Breast epithelium (tissue), 4 donors: ENCODE measurements around the gene CNTN2. TPM values are rescaled to one million over a fixed set of nuclear protein-coding genes. Genes with fewer than 3 reads are reported as not detected.

Experiments
- DNase-seq, 2 donors: peaks; one replicate each; pipeline ENCODE4 v3.0.0-alpha.2; 2019; ENCODE audit warnings: low spot score in 2 of 2
- H3K27ac ChIP-seq, 2 donors: fragments of 200-600 bp; sonication (generic) in 1 of 2; one replicate each; pipeline ENCODE4 v1.5.1; 2016 to 2019; ENCODE audit warnings: mild to moderate bottlenecking in 1 of 2
- H3K27me3 ChIP-seq, 2 donors: fragments of 200-600 bp; sonication (generic) in 1 of 2; one replicate each; pipeline versions ENCODE4 v1.5.1 to v1.6.0; 2017 to 2019; ENCODE audit warnings: control low read depth in 1 of 2, mild to moderate bottlenecking in 1 of 2
- H3K36me3 ChIP-seq: fragments of 200-600 bp; one replicate; pipeline ENCODE4 v1.5.1; 2019
- H3K4me1 ChIP-seq, 2 donors: fragments of 200-600 bp; sonication (generic); one replicate each; pipeline ENCODE4 v1.5.1; 2016 to 2019; ENCODE audit warnings: control low read depth in 1 of 2
- H3K4me3 ChIP-seq, 3 donors: fragments of 200-600 bp; sonication (generic); 1 replicate in 2 of 3; 2 replicates in 1 of 3; pipeline ENCODE4 v1.5.1; 2016 to 2019; ENCODE audit warnings: mild to moderate bottlenecking in 3 of 3, moderate library complexity in 2 of 3
- H3K9me3 ChIP-seq, 2 donors: fragments of 200-600 bp; sonication (generic) in 1 of 2; one replicate each; pipeline ENCODE4 v1.5.1; 2016 to 2019; ENCODE audit warnings: control low read depth in 1 of 2
- POLR2A ChIP-seq: fragments of 450-650 bp; IDR thresholded peaks from one replicate; pipeline ENCODE4 v1.6.1; 2016; ENCODE audit warnings: antibody characterized with exemption, mild to moderate bottlenecking, moderate library complexity
- POLR2AphosphoS5 ChIP-seq, 3 donors: sonication (generic); formaldehyde crosslinking; IDR thresholded peaks; one replicate each; pipeline ENCODE4 v1.6.1; 2017; ENCODE audit warnings: antibody characterized with exemption in 3 of 3
- intact Hi-C: fragments of 100-400 bp; cut with DNase I; formaldehyde crosslinking; loops from one replicate; pipeline ENCODE4 v1.15.1; 2023; ENCODE audit warnings: low total_unique reads
- total RNA-seq, 3 donors: library from RNA; depleted of rRNA; stranded (reverse); fragments of >200 nt; gene quantifications; one replicate each; pipeline ENCODE4 v1.1.0, GENCODE V29; 2016
- TF ChIP-seq, protein P1 (sequence below), 3 donors: fragments of 450-650 bp; IDR thresholded peaks; one replicate each; pipeline ENCODE4 v1.5.1; 2016 to 2017; ENCODE audit warnings: antibody characterized with exemption in 3 of 3, mild to moderate bottlenecking in 3 of 3, moderate library complexity in 3 of 3

CNTN2 gene, protein sequence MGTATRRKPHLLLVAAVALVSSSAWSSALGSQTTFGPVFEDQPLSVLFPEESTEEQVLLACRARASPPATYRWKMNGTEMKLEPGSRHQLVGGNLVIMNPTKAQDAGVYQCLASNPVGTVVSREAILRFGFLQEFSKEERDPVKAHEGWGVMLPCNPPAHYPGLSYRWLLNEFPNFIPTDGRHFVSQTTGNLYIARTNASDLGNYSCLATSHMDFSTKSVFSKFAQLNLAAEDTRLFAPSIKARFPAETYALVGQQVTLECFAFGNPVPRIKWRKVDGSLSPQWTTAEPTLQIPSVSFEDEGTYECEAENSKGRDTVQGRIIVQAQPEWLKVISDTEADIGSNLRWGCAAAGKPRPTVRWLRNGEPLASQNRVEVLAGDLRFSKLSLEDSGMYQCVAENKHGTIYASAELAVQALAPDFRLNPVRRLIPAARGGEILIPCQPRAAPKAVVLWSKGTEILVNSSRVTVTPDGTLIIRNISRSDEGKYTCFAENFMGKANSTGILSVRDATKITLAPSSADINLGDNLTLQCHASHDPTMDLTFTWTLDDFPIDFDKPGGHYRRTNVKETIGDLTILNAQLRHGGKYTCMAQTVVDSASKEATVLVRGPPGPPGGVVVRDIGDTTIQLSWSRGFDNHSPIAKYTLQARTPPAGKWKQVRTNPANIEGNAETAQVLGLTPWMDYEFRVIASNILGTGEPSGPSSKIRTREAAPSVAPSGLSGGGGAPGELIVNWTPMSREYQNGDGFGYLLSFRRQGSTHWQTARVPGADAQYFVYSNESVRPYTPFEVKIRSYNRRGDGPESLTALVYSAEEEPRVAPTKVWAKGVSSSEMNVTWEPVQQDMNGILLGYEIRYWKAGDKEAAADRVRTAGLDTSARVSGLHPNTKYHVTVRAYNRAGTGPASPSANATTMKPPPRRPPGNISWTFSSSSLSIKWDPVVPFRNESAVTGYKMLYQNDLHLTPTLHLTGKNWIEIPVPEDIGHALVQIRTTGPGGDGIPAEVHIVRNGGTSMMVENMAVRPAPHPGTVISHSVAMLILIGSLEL
- not detected for total RNA-seq

DNA sequence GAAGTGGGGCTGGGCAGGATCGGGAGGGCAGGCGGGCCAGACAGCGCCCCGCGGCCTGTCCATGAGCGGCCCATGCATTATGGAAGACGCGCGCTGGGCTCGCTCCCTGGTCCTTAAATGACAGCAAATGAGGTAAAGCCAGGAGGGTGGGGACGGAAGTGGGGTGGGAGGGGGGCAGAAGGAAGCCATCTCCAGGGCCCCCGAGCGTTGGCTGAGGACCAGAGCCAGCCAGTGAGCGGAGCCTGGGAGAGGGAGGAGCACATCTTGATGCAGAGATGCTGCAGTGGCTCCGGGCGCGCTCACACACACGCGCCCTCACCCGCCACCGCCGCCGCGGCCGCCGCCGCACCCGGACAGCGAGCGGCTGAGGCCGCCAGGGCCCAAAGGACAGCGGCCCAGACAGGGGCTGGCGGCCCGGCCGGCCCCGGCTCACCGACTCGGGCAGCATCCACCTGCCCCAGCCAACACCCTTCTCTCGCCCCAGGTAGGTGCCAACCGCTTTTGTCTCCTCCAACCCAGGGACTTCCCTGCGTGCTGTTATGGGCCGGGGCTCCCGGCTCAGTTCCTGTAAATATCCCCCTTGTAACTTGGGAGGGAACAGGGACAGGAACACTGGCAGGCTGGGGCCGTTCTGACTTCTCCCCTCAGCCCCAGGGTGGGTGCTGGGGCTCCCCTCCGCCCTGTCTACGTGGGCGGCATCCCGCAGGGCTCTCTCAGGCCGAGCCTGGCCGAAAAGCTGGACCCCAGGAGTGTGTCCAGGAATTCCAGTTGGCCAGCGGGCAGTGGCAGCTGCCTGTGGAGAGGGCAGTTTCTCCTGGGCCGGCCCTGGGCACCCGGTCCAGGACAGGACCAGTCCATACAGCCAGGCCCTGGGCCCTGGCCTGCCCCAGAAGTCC is at the start of gene CNTN2:
TSS of gene CNTN2 (plus strand) at position 302 of the 896 bp plus-strand sequence. CDS start 9,974 bp downstream, outside the sequence.
- peaks cover 0 to 52% of the 10 kb centered on the region in 2 donors for H3K27me3 ChIP-seq
- H3K4me3 ChIP-seq: peak within 1 kb of the TSS in 2 of 3 donors; percentile 23 to 38
- H3K27ac ChIP-seq: no peak within 1 kb of the TSS

GRCh38 chr1:204994086-204994862 is 48.7 kb upstream of the CNTN2 start:
- Histone ChIP-seq H3K27me3 (no peaks in the 10 kb centered on the region), H3K4me3 (no peak overlapping the region), H3K27ac (no peak overlapping the region), H3K36me3 (no peaks in the 10 kb centered on the region), H3K9me3 (no peaks in the 10 kb centered on the region), H3K4me1 (no peaks in the 10 kb centered on the region)
- intact Hi-C loops: no loop called here
- no peak for TF ChIP-seq POLR2A
- TF ChIP-seq, protein P1, sequence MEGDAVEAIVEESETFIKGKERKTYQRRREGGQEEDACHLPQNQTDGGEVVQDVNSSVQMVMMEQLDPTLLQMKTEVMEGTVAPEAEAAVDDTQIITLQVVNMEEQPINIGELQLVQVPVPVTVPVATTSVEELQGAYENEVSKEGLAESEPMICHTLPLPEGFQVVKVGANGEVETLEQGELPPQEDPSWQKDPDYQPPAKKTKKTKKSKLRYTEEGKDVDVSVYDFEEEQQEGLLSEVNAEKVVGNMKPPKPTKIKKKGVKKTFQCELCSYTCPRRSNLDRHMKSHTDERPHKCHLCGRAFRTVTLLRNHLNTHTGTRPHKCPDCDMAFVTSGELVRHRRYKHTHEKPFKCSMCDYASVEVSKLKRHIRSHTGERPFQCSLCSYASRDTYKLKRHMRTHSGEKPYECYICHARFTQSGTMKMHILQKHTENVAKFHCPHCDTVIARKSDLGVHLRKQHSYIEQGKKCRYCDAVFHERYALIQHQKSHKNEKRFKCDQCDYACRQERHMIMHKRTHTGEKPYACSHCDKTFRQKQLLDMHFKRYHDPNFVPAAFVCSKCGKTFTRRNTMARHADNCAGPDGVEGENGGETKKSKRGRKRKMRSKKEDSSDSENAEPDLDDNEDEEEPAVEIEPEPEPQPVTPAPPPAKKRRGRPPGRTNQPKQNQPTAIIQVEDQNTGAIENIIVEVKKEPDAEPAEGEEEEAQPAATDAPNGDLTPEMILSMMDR (IDR thresholded peaks at IDR 0.05): no peak
- no peak for TF ChIP-seq POLR2AphosphoS5 (IDR thresholded peaks at IDR 0.05)
- DNase-seq: no peak

More for the DNA sequence above, at the start of gene CNTN2:
- DNase-seq: no peak
- intact Hi-C loops: no loop called here
- H3K4me1 ChIP-seq: no peaks in the 10 kb centered on the region
- TF ChIP-seq POLR2A (no peak), POLR2AphosphoS5 (IDR thresholded peaks at IDR 0.05) (no peak)
- TF ChIP-seq, protein P1 (IDR thresholded peaks at IDR 0.05): no peak
- H3K36me3 ChIP-seq: no peaks in the 10 kb centered on the region
- H3K9me3 ChIP-seq: no peaks in the 10 kb centered on the region

DNA sequence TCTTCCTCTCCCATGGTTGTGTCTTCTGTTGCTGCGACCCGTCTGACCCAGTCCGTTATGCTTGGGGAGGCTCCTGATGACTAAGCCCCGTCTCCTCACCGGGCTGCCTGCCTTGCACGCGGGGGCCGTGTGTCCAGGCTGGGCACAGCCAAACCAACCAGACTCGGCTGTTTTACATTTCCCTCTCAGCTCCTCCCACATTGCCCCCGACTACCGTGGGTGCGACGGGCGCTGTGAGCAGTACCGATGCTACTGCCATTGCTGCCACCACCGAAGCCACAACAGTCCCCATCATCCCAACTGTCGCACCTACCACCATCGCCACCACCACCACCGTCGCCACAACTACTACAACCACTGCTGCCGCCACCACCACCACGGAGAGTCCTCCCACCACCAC is 46.0 kb upstream of the CNTN2 start:
- H3K27ac ChIP-seq: peak overlapping the region in 1 of 2 donors; percentile 19
- DNase-seq: no peak
- H3K4me1 ChIP-seq: no peaks in the 10 kb centered on the region
- TF ChIP-seq POLR2AphosphoS5 (IDR thresholded peaks at IDR 0.05) (no peak), POLR2A (no peak)
- TF ChIP-seq, protein P1 (IDR thresholded peaks at IDR 0.05): no peak
- intact Hi-C loops: no loop called here
- no peaks in the 10 kb centered on the region for H3K27me3 ChIP-seq
- H3K36me3 ChIP-seq: no peaks in the 10 kb centered on the region
- H3K4me3 ChIP-seq: no peak overlapping the region
- H3K9me3 ChIP-seq: no peaks in the 10 kb centered on the region

DNA sequence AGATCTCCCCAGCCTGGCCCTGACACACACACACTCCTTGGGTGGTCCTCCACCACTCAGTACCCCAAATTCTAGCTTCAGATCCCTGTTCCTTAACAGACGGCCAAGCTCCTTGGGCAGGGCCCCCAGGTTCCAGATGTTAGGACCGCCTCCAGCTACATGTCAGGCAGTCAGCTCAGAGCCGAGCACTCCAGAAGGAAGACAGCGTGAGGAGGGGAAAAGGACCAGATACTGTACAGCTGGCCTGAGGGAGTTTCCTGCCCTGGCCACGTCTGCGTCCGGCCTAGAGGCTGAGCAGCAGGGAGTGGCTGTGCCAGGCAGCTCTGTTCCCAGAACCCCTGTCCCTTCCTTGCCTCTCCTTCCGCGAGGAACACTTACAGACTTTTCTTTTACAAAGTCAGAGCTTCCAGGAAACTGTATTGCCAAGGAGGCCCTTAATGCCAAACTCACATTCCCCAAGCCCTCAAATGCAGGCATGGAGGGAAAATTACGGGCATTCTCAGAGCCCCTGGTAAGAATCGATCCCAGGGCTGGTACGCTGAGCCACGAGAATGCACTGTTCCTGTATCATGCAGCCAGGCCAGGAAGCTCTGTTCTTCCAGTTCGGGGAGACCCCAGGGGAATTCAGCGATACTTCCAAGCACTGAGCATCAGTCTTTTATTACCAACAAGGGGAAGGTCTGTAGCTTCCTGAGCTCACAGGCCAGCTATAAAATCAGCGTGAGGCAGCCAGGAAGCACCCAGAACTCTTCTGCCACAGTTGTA is 45.2 kb upstream of the CNTN2 start:
- H3K27ac ChIP-seq: peak overlapping the region in 1 of 2 donors; percentile 19
- no peaks in the 10 kb centered on the region for H3K9me3 ChIP-seq
- H3K27me3 ChIP-seq: no peaks in the 10 kb centered on the region
- TF ChIP-seq POLR2AphosphoS5 (IDR thresholded peaks at IDR 0.05): no peak
- TF ChIP-seq POLR2A: no peak
- TF ChIP-seq, protein P1 (IDR thresholded peaks at IDR 0.05): no peak
- H3K4me1 ChIP-seq: no peaks in the 10 kb centered on the region
- no peak for DNase-seq
- intact Hi-C loops: no loop called here
- H3K36me3 ChIP-seq: no peaks in the 10 kb centered on the region
- H3K4me3 ChIP-seq: no peak overlapping the region
